Testis (tissue), 3 donors: ENCODE measurements around the gene LRP8. TPM values are rescaled to one million over a fixed set of nuclear protein-coding genes. Genes with fewer than 3 reads are reported as not detected.

ENCODE experiments used
- DNase-seq: peaks from one replicate; pipeline ENCODE4 v3.0.0-alpha.2; 2019
- H3K27ac ChIP-seq, 2 donors: fragments of 200-600 bp; sonication (generic); one replicate each; pipeline ENCODE4 v1.5.1; 2019
- H3K27me3 ChIP-seq: fragments of 200-600 bp; sonication (generic); one replicate; pipeline ENCODE4 v1.5.1; 2019
- H3K36me3 ChIP-seq: fragments of 200-600 bp; sonication (generic); one replicate; pipeline ENCODE4 v1.5.1; 2017; ENCODE audit warnings: low read depth; ENCODE audit errors: missing control alignments
- H3K4me1 ChIP-seq: fragments of 200-600 bp; sonication (generic); one replicate; pipeline ENCODE4 v1.5.1; 2019
- H3K4me3 ChIP-seq, 2 donors: fragments of 200-600 bp; sonication (generic); one replicate each; pipeline ENCODE4 v1.5.1; 2017 to 2019
- H3K9me3 ChIP-seq: fragments of 200-600 bp; sonication (generic); one replicate; pipeline ENCODE4 v1.5.1; 2017
- CTCF ChIP-seq, 3 experiments: fragments of 450-650 bp in 2 of 3; fragments of 200-600 bp in 1 of 3; sonication (generic) in 1 of 3; IDR thresholded peaks; one replicate each; pipeline ENCODE4 v1.5.1; 2016 to 2019; ENCODE audit warnings: antibody characterized with exemption in 3 of 3, mild to moderate bottlenecking in 2 of 3, moderate library complexity in 1 of 3
- POLR2A ChIP-seq: fragments of 450-650 bp; IDR thresholded peaks from one replicate; pipeline ENCODE4 v1.6.1; 2017; ENCODE audit warnings: antibody characterized with exemption, mild to moderate bottlenecking, moderate library complexity
- WGBS, 2 donors: methylation state at CpG; one replicate each; pipeline ENCODE4 v1.1.5; 2018; 5-methylcytosine and 5-hydroxymethylcytosine counted together
- intact Hi-C: fragments of 100-400 bp; cut with DNase I; formaldehyde crosslinking; loops from one replicate; pipeline ENCODE4 v1.15.1; 2023; ENCODE audit warnings: low total_unique reads
- polyA plus RNA-seq: library from polyadenylated mRNA; stranded (reverse); fragments of 350-450 nt; fragmentation: Illumina TruSeq; extraction: RNeasy Lipid Tissue Mini Kit (QIAGEN cat#74804); gene quantifications from one replicate; pipeline ENCODE4 v1.2.3, GENCODE V29; 2014; ENCODE audit warnings: low read depth, low replicate concordance; ENCODE audit not compliant: insufficient read depth
- total RNA-seq, 2 donors: library from RNA; depleted of rRNA; stranded (reverse); fragments of >200 nt; gene quantifications; one replicate each; pipeline ENCODE4 v1.2.3, GENCODE V29; 2016

Gene LRP8
- total and polyA plus RNA-seq, 3 donors from 2014 or later, result 64.3 to 253 (median 223) TPM

GRCh38 chr1:53332833-53333232, 5.0 kb upstream of the LRP8 start:
- Histone ChIP-seq H3K36me3 (no peaks in the 10 kb centered on the region), H3K9me3 (no peaks in the 10 kb centered on the region), H3K27me3 (no peaks in the 10 kb centered on the region), H3K4me1 (peaks cover 10% of the 10 kb centered on the region), H3K4me3 (no peak overlapping the region), H3K27ac (no peak overlapping the region)
- DNase-seq, result peak; percentile 9
- intact Hi-C loops, result no loop called here
- 80 to 92% methylated on average over 3 of the region's 3 CpGs for WGBS, 2 donors
- no peak for TF ChIP-seq POLR2A
- no peak for TF ChIP-seq CTCF (IDR thresholded peaks at IDR 0.05)

- WGBS, 2 donors, result 94 to 100% methylated on average over 3 of the region's 3 CpGs
- no peak for TF ChIP-seq CTCF (IDR thresholded peaks at IDR 0.05)
- no peak for TF ChIP-seq POLR2A
- Histone ChIP-seq H3K9me3 (no peaks in the 10 kb centered on the region), H3K27ac (no peak overlapping the region), H3K36me3 (no peaks in the 10 kb centered on the region), H3K27me3 (no peaks in the 10 kb centered on the region), H3K4me1 (peaks cover 10% of the 10 kb centered on the region), H3K4me3 (no peak overlapping the region)
- DNase-seq, result peak; percentile 10
- intact Hi-C loops, result no loop called here
Measured at GRCh38 chr1:53332186-53332564, 4.3 kb upstream of the LRP8 start.

- TF ChIP-seq CTCF (IDR thresholded peaks at IDR 0.05), result no peak
- TF ChIP-seq POLR2A, result no peak
- Histone ChIP-seq H3K27me3 (no peaks in the 10 kb centered on the region), H3K9me3 (no peaks in the 10 kb centered on the region), H3K27ac (no peak overlapping the region), H3K36me3 (no peaks in the 10 kb centered on the region), H3K4me1 (peaks cover 10% of the 10 kb centered on the region), H3K4me3 (no peak overlapping the region)
- peak; percentile 9 for DNase-seq
- intact Hi-C loops, result no loop called here
- 85 to 87% methylated on average over 7 of the region's 7 CpGs for WGBS, 2 donors
Measured at GRCh38 chr1:53331446-53332185, 3.7 kb upstream of the LRP8 start.

- Histone ChIP-seq H3K4me1 (peaks cover 10% of the 10 kb centered on the region), H3K9me3 (no peaks in the 10 kb centered on the region), H3K27ac (no peak overlapping the region), H3K27me3 (no peaks in the 10 kb centered on the region), H3K36me3 (no peaks in the 10 kb centered on the region), H3K4me3 (no peak overlapping the region)
- TF ChIP-seq POLR2A, result no peak
- TF ChIP-seq CTCF (IDR thresholded peaks at IDR 0.05), result no peak
- peak; percentile 14 for DNase-seq
- intact Hi-C loops, result no loop called here
- 72 to 76% methylated on average over 5 of the region's 5 CpGs for WGBS, 2 donors
Measured at GRCh38 chr1:53330819-53331218, 2.9 kb upstream of the LRP8 start.
